Neural cell (in vitro differentiated cells): ENCODE results near the gene UBE2H. TPM values are rescaled to one million over a fixed set of nuclear protein-coding genes. Genes with fewer than 3 reads are reported as not detected.
"Not testable (repeated sequence)": the region's sequence is repeated elsewhere in the genome, so short reads cannot be mapped to it uniquely, and the experiment has no call there.

Experiments used
- H2AFZ ChIP-seq: fragments of 200-600, 300-800 bp; sonication (generic), shearing (Covaris generic); 2 replicates; pipeline ENCODE4 v1.6.0; 2014; ENCODE audit warnings: low read depth, mild to moderate bottlenecking, antibody characterized with exemption, low read length, moderate library complexity
- H3F3A ChIP-seq: fragments of 200-600 bp; shearing (Covaris generic); 2 replicates; pipeline ENCODE4 v1.6.1; 2016; ENCODE audit warnings: mild to moderate bottlenecking, moderate library complexity, mixed read lengths, antibody characterized with exemption, low read length; ENCODE audit not compliant: insufficient read depth, poor library complexity, severe bottlenecking
- H3K27ac ChIP-seq: fragments of 200-600, 300-800 bp; sonication (generic), shearing (Covaris generic); 2 replicates; pipeline ENCODE4 v1.5.1; 2014; ENCODE audit warnings: mild to moderate bottlenecking, low read length, moderate library complexity
- H3K27me3 ChIP-seq: fragments of 300-800, 200-600 bp; sonication (generic), shearing (Covaris generic); 2 replicates; pipeline ENCODE4 v1.6.0; 2014; ENCODE audit warnings: mild to moderate bottlenecking, low read depth, low read length, moderate library complexity; ENCODE audit not compliant: insufficient read depth
- H3K36me3 ChIP-seq: fragments of 300-800, 200-600 bp; sonication (generic), shearing (Covaris generic); 2 replicates; pipeline ENCODE4 v1.5.1; 2014; ENCODE audit warnings: mild to moderate bottlenecking, antibody characterized with exemption, low read length, moderate library complexity; ENCODE audit not compliant: insufficient read depth
- H3K4me2 ChIP-seq: fragments of 300-800, 200-600 bp; sonication (generic), shearing (Covaris generic); 2 replicates; pipeline ENCODE4 v1.6.0; 2014; ENCODE audit warnings: mild to moderate bottlenecking, low read length
- H3K4me3 ChIP-seq: fragments of 300-800, 200-600 bp; sonication (generic), shearing (Covaris generic); 2 replicates; pipeline ENCODE4 v1.5.1; 2014; ENCODE audit warnings: mild to moderate bottlenecking, low read length, moderate library complexity
- H3K79me2 ChIP-seq: fragments of 200-600 bp; shearing (Covaris generic); replicated peaks from 2 replicates; pipeline ENCODE4 v1.6.0; 2014; ENCODE audit warnings: mild to moderate bottlenecking, low read length, moderate library complexity; ENCODE audit not compliant: insufficient read depth
- H3K9ac ChIP-seq: fragments of 300-800, 200-600 bp; sonication (generic), shearing (Covaris generic); 2 replicates; pipeline ENCODE4 v1.6.1; 2016; ENCODE audit warnings: mild to moderate bottlenecking, low read length, mixed read lengths
- H3K9me2 ChIP-seq: fragments of 200-600 bp; shearing (Covaris generic); 2 replicates; pipeline ENCODE4 v1.6.1; 2016; ENCODE audit warnings: mild to moderate bottlenecking, low read length, mixed read lengths; ENCODE audit not compliant: insufficient read depth
- H3K9me3 ChIP-seq: fragments of 200-600, 300-800 bp; sonication (generic), shearing (Covaris generic); 2 replicates; pipeline ENCODE4 v1.6.1; 2016; ENCODE audit warnings: mild to moderate bottlenecking, mixed run types, low read length, moderate library complexity, mixed read lengths
- H4K20me1 ChIP-seq: fragments of 200-600 bp; shearing (Covaris generic); 2 replicates; pipeline ENCODE4 v1.6.1; 2016; ENCODE audit warnings: mild to moderate bottlenecking, mixed run types; ENCODE audit not compliant: insufficient read depth
- EP300 ChIP-seq: fragments of 450-650 bp; conservative IDR thresholded peaks from 2 replicates; pipeline ENCODE4 v1.6.1; 2014; ENCODE audit warnings: antibody characterized with exemption, mild to moderate bottlenecking, moderate library complexity; ENCODE audit not compliant: poor library complexity, severe bottlenecking
- EZH2 ChIP-seq: fragments of 200-600, 300-800 bp; shearing (Covaris generic), sonication (generic); IDR thresholded peaks from 2 replicates; pipeline ENCODE4 v1.6.1; 2014; ENCODE audit warnings: antibody characterized with exemption, low read length, borderline replicate concordance, mild to moderate bottlenecking; ENCODE audit not compliant: insufficient read depth, poor library complexity, severe bottlenecking
- MXI1 ChIP-seq: fragments of 450-650 bp; conservative IDR thresholded peaks from 2 replicates; pipeline ENCODE4 v1.6.1; 2014; ENCODE audit warnings: antibody characterized with exemption, mild to moderate bottlenecking; ENCODE audit not compliant: poor library complexity, severe bottlenecking
- POLR2AphosphoS5 ChIP-seq: IDR thresholded peaks from 2 replicates; pipeline ENCODE4 v1.6.1; 2012
- RAD21 ChIP-seq: fragments of 450-650 bp; conservative IDR thresholded peaks from 2 replicates; pipeline ENCODE4 v1.6.1; 2014; ENCODE audit warnings: antibody characterized with exemption, mild to moderate bottlenecking, moderate library complexity
- SMC3 ChIP-seq: fragments of 450-650 bp; conservative IDR thresholded peaks from 2 replicates; pipeline ENCODE4 v1.6.1; 2014; ENCODE audit warnings: antibody characterized with exemption, mild to moderate bottlenecking, moderate library complexity; ENCODE audit not compliant: poor library complexity
- TAF1 ChIP-seq: IDR thresholded peaks from 2 replicates; pipeline ENCODE4 v1.6.1; 2012; ENCODE audit warnings: low read depth
- polyA plus RNA-seq: library from polyadenylated mRNA; depleted of rRNA; stranded (reverse); fragments of >200 nt; gene quantifications from 2 replicates; pipeline ENCODE4 v1.2.3, GENCODE V29; 2014
- TF ChIP-seq, protein P1 (sequence below): fragments of 450-650 bp; IDR thresholded peaks from 2 replicates; pipeline ENCODE4 v1.5.1; 2014; ENCODE audit warnings: antibody characterized with exemption, mild to moderate bottlenecking, moderate library complexity; ENCODE audit not compliant: poor library complexity, severe bottlenecking
- TF ChIP-seq, protein P2 (sequence below): IDR thresholded peaks from 2 replicates; pipeline ENCODE4 v1.6.1; 2012; ENCODE audit warnings: borderline replicate concordance

UBE2H gene
- polyA plus RNA-seq, 1 donor from 2014 or later = 96.1 TPM

DNA sequence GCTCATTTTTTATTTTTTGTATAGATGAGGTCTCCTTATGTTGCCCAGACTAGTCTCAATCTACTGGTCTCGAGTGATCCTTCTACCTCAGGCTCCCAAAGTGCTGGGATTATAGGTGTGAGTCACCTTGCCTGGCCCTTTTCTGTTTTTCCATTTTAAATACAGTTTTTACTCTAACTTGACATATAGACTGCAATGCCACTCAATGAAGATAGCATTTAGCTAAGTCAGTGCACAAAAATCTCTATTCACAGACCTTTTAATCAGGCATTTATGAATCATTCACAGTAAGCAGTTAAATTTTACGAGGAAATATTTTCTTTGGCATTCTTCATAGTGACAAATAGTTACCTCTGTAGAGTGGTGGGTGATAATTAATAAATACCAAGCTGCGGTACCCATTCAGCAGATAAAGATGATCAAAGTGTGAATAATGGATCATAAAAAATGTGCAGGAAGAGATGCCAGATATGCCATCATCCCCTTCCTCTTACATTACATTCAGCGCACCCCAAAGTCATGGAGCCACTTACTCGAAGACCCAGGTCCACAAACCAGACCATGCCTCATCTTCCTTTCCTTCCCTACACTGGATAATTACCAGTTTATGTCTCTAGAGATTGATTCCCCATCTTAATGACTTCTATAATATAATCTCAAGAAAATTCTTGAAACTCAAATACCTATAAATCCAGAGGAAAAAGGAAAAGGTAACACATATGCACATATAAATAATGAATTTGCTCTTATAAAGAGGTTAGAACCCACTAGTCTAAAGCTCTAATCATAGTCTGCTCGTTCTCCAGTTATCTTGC, 56.0 kb downstream of the UBE2H start:
- Histone ChIP-seq H3K36me3 (no peaks in the 10 kb centered on the region), H3K9me2 (no peaks in the 10 kb centered on the region), H3K27ac (no peak overlapping the region), H3K4me3 (no peak overlapping the region), H3F3A (no peaks in the 10 kb centered on the region), H2AFZ (no peak overlapping the region), H3K9ac (no peak overlapping the region), H3K27me3 (no peaks in the 10 kb centered on the region), H4K20me1 (no peaks in the 10 kb centered on the region), H3K79me2 (peaks cover 28% of the 10 kb centered on the region), H3K9me3 (no peaks in the 10 kb centered on the region), H3K4me2 (no peak overlapping the region)
- TF ChIP-seq RAD21 = no peak
- TF ChIP-seq SMC3 = no peak
- TF ChIP-seq POLR2AphosphoS5 = no peak
- TF ChIP-seq EP300 = no peak
- TF ChIP-seq, protein P1, sequence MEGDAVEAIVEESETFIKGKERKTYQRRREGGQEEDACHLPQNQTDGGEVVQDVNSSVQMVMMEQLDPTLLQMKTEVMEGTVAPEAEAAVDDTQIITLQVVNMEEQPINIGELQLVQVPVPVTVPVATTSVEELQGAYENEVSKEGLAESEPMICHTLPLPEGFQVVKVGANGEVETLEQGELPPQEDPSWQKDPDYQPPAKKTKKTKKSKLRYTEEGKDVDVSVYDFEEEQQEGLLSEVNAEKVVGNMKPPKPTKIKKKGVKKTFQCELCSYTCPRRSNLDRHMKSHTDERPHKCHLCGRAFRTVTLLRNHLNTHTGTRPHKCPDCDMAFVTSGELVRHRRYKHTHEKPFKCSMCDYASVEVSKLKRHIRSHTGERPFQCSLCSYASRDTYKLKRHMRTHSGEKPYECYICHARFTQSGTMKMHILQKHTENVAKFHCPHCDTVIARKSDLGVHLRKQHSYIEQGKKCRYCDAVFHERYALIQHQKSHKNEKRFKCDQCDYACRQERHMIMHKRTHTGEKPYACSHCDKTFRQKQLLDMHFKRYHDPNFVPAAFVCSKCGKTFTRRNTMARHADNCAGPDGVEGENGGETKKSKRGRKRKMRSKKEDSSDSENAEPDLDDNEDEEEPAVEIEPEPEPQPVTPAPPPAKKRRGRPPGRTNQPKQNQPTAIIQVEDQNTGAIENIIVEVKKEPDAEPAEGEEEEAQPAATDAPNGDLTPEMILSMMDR = no peak
- no peak for TF ChIP-seq MXI1
- TF ChIP-seq TAF1 = no peak
- TF ChIP-seq, protein P2, sequence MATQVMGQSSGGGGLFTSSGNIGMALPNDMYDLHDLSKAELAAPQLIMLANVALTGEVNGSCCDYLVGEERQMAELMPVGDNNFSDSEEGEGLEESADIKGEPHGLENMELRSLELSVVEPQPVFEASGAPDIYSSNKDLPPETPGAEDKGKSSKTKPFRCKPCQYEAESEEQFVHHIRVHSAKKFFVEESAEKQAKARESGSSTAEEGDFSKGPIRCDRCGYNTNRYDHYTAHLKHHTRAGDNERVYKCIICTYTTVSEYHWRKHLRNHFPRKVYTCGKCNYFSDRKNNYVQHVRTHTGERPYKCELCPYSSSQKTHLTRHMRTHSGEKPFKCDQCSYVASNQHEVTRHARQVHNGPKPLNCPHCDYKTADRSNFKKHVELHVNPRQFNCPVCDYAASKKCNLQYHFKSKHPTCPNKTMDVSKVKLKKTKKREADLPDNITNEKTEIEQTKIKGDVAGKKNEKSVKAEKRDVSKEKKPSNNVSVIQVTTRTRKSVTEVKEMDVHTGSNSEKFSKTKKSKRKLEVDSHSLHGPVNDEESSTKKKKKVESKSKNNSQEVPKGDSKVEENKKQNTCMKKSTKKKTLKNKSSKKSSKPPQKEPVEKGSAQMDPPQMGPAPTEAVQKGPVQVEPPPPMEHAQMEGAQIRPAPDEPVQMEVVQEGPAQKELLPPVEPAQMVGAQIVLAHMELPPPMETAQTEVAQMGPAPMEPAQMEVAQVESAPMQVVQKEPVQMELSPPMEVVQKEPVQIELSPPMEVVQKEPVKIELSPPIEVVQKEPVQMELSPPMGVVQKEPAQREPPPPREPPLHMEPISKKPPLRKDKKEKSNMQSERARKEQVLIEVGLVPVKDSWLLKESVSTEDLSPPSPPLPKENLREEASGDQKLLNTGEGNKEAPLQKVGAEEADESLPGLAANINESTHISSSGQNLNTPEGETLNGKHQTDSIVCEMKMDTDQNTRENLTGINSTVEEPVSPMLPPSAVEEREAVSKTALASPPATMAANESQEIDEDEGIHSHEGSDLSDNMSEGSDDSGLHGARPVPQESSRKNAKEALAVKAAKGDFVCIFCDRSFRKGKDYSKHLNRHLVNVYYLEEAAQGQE = no peak
- no peak for TF ChIP-seq EZH2

- H3K9ac ChIP-seq, H3K27me3 ChIP-seq, H3K4me2 ChIP-seq, H3K36me3 ChIP-seq, H2AFZ ChIP-seq, H3K4me3 ChIP-seq, H3F3A ChIP-seq, H3K27ac ChIP-seq, H4K20me1 ChIP-seq, H3K9me2 ChIP-seq, H3K9me3 ChIP-seq: not testable (repeated sequence)
- peaks cover 30% of the 10 kb centered on the region for H3K79me2 ChIP-seq
Measured at GRCh38 chr7:129894184-129894583, 58.6 kb downstream of the UBE2H start.
